ENCODE measurements around the gene TSPAN2. TPM values are rescaled to one million over a fixed set of nuclear protein-coding genes. Genes with fewer than 3 reads are reported as not detected.

The TSPAN2 gene
- total and polyA plus RNA-seq, 2 donors from 2014 or later: 9.9 to 14.6 TPM

DNA sequence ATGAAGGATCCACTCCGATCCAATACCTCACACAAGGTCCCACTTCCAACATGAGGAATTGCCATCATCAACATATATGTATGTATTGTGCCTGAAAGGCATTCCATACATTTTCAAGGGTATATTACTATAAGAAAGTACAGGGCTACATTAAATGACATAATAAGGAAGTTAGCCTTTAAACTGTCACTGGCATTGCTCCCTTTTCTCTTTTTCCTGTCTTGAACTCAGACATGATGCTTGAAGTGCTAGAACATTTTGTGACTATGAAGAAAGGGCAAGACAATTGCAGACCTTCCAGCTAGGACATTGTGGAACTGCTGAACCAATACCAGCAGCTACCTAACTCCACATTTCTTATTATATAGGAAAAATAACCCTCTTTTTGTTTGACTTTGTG is 2.9 kb upstream of the TSPAN2 start:
- Histone ChIP-seq H3K4me1 (ENCODE audit: control insufficient read depth in 2 of 3, insufficient read depth in 2 of 3, low read depth in 1 of 3, low read length in 3 of 3) (no peaks in the 10 kb centered on the region), H3K9me3 (ENCODE audit: control insufficient read depth in 2 of 3, insufficient read depth in 1 of 3, low read length in 3 of 3) (no peaks in the 10 kb centered on the region), H3K27me3 (ENCODE audit: control insufficient read depth, insufficient read depth, low read length) (no peaks in the 10 kb centered on the region), H3K27ac (ENCODE audit: low read depth in 2 of 2, low read length in 2 of 2) (no peak overlapping the region), H3K9ac (ENCODE audit: low read length in 3 of 3) (no peak overlapping the region), H3K36me3 (ENCODE audit: control insufficient read depth in 2 of 3, insufficient read depth in 3 of 3, low read length in 3 of 3) (no peaks in the 10 kb centered on the region), H3K4me3 (ENCODE audit: low read length in 3 of 3) (no peak overlapping the region)
- no peak for DNase-seq
- TF ChIP-seq, protein P1, sequence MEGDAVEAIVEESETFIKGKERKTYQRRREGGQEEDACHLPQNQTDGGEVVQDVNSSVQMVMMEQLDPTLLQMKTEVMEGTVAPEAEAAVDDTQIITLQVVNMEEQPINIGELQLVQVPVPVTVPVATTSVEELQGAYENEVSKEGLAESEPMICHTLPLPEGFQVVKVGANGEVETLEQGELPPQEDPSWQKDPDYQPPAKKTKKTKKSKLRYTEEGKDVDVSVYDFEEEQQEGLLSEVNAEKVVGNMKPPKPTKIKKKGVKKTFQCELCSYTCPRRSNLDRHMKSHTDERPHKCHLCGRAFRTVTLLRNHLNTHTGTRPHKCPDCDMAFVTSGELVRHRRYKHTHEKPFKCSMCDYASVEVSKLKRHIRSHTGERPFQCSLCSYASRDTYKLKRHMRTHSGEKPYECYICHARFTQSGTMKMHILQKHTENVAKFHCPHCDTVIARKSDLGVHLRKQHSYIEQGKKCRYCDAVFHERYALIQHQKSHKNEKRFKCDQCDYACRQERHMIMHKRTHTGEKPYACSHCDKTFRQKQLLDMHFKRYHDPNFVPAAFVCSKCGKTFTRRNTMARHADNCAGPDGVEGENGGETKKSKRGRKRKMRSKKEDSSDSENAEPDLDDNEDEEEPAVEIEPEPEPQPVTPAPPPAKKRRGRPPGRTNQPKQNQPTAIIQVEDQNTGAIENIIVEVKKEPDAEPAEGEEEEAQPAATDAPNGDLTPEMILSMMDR (IDR thresholded peaks at IDR 0.05; ENCODE audit: borderline replicate concordance, extremely low read depth, insufficient read depth): no peak
- intact Hi-C loops (cut with DNase I): no loop called here
- no peak for FAIRE-seq

DNA sequence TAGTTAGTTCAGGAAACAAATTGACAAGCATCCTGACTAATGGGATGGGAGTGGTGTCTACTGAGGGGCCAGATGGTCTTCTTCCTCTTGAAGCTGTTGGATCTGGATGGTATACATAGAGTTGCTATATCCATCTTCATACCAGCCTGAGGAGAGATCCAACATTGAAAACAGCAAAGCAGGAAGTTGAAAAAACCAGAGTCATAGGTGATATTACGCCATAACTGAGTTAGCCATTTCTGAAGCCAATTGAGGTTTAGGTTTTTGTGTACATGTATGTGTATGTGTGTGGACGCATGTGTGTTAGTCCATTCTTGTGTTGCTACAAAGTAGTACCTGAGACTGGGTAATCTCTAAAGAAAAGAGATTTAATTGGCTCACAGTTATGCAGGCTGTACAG is 2.3 kb upstream of the TSPAN2 start:
- Histone ChIP-seq H3K9ac (ENCODE audit: low read length in 3 of 3) (no peak overlapping the region), H3K4me1 (ENCODE audit: control insufficient read depth in 2 of 3, insufficient read depth in 2 of 3, low read depth in 1 of 3, low read length in 3 of 3) (no peaks in the 10 kb centered on the region), H3K9me3 (ENCODE audit: control insufficient read depth in 2 of 3, insufficient read depth in 1 of 3, low read length in 3 of 3) (no peaks in the 10 kb centered on the region), H3K27me3 (ENCODE audit: control insufficient read depth, insufficient read depth, low read length) (no peaks in the 10 kb centered on the region), H3K4me3 (ENCODE audit: low read length in 3 of 3) (no peak overlapping the region), H3K36me3 (ENCODE audit: control insufficient read depth in 2 of 3, insufficient read depth in 3 of 3, low read length in 3 of 3) (no peaks in the 10 kb centered on the region), H3K27ac (ENCODE audit: low read depth in 2 of 2, low read length in 2 of 2) (no peak overlapping the region)
- no peak for FAIRE-seq
- TF ChIP-seq, protein P1 (IDR thresholded peaks at IDR 0.05; ENCODE audit: borderline replicate concordance, extremely low read depth, insufficient read depth): no peak
- no peak for DNase-seq
- intact Hi-C loops (cut with DNase I): no loop called here

DNA sequence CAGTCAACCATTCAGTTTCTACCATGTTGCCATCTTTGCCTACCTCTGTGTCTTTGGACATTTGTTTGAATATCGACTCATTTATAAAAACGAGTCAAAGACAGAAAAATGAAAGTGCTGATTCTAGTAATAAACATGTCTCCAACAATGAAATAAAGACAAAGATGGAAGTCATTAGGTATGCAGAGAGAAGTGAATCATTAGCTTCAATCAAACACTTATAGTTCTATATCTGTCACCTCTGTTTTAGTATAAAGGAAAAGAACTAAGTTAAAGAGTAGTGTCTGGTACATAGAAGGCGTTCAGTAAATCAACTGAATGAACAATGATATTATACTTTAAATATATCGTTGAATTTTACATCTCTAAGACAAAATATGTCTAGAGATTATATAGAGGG is 1.7 kb upstream of the TSPAN2 start:
- TF ChIP-seq, protein P1 (IDR thresholded peaks at IDR 0.05; ENCODE audit: borderline replicate concordance, extremely low read depth, insufficient read depth): no peak
- no peaks in the 10 kb centered on the region for H3K27me3 ChIP-seq (ENCODE audit: control insufficient read depth, insufficient read depth, low read length)
- H3K9ac ChIP-seq (ENCODE audit: low read length in 3 of 3): no peak overlapping the region
- H3K36me3 ChIP-seq (ENCODE audit: control insufficient read depth in 2 of 3, insufficient read depth in 3 of 3, low read length in 3 of 3): no peaks in the 10 kb centered on the region
- H3K4me3 ChIP-seq (ENCODE audit: low read length in 3 of 3): no peak overlapping the region
- DNase-seq (no peak), FAIRE-seq (no peak)
- H3K4me1 ChIP-seq (ENCODE audit: control insufficient read depth in 2 of 3, insufficient read depth in 2 of 3, low read depth in 1 of 3, low read length in 3 of 3): no peaks in the 10 kb centered on the region
- no peak overlapping the region for H3K27ac ChIP-seq (ENCODE audit: low read depth in 2 of 2, low read length in 2 of 2)
- H3K9me3 ChIP-seq (ENCODE audit: control insufficient read depth in 2 of 3, insufficient read depth in 1 of 3, low read length in 3 of 3): no peaks in the 10 kb centered on the region
- intact Hi-C loops (cut with DNase I): no loop called here

DNA sequence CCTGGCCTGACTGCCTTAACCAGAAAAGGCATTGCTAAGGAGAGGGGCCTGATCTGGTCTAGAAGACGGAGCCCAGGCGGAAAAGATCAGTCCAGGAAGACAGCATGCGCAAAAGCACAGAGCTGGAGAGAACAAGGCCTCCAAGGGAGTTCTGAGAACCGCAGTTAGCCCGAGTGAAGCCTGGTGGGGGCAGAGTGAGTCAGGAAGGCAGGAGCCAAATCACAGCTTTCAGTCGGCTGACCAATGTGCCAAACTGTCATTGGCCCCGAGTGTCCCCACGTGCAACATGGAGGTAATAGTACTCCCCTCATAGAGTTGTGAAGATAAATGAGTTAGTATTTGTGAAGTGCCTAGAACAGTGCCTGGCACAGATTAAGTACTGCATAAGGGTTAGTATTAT is 1.2 kb upstream of the TSPAN2 start:
- Histone ChIP-seq H3K9ac (ENCODE audit: low read length in 3 of 3) (peak overlapping the region in 1 of 3 donors; percentile 2), H3K4me1 (ENCODE audit: control insufficient read depth in 2 of 3, insufficient read depth in 2 of 3, low read depth in 1 of 3, low read length in 3 of 3) (no peaks in the 10 kb centered on the region), H3K4me3 (ENCODE audit: low read length in 3 of 3) (no peak overlapping the region), H3K27ac (ENCODE audit: low read depth in 2 of 2, low read length in 2 of 2) (peak overlapping the region in 1 of 2 donors; percentile 17), H3K27me3 (ENCODE audit: control insufficient read depth, insufficient read depth, low read length) (no peaks in the 10 kb centered on the region), H3K36me3 (ENCODE audit: control insufficient read depth in 2 of 3, insufficient read depth in 3 of 3, low read length in 3 of 3) (no peaks in the 10 kb centered on the region), H3K9me3 (ENCODE audit: control insufficient read depth in 2 of 3, insufficient read depth in 1 of 3, low read length in 3 of 3) (no peaks in the 10 kb centered on the region)
- TF ChIP-seq, protein P1 (IDR thresholded peaks at IDR 0.05; ENCODE audit: borderline replicate concordance, extremely low read depth, insufficient read depth): no peak
- intact Hi-C loops (cut with DNase I): no loop called here
- DNase-seq (peak in 1 of 5 donors; percentile 55), FAIRE-seq (no peak)
